B cell (primary cell): ENCODE results near the gene SHLD1.

Experiments used
- CTCF ChIP-seq: fragments of 200-600 bp; IDR thresholded peaks from one replicate; pipeline ENCODE4 v1.8.0; 2022; ENCODE audit warnings: antibody characterized with exemption, mild to moderate bottlenecking
- EZH2 ChIP-seq: IDR thresholded peaks from 2 replicates; pipeline ENCODE4 v1.6.1; 2012; ENCODE audit warnings: borderline replicate concordance, low read depth, mild to moderate bottlenecking, moderate library complexity, low read length; ENCODE audit not compliant: insufficient read depth, poor library complexity, severe bottlenecking

DNA sequence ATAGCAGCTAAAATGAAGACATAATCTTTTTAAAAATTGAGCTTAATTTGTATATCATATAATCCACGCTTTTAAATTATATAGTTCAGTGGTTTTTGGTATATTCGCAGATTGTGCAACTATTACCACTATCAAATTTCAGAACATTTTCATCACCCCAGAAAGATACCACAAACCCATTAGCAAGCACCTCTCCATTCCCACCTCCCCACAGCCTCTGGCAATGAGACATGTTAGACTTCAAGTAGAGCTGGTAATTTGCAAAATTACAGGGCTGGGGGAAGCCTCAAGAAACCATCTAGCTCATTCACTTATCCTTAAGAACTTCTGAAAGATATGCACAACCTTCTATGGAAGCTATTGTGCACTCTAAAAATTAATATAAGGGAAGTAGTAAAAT, 163.0 kb downstream of the SHLD1 start:
- no peak for TF ChIP-seq CTCF
- TF ChIP-seq EZH2: no peak
